ENCODE results near the gene DSE. TPM values are rescaled to one million over a fixed set of nuclear protein-coding genes. Genes with fewer than 3 reads are reported as not detected.

DSE gene
- total RNA-seq, 2 donors from 2014 or later: 48.5 to 61.5 TPM

DNA sequence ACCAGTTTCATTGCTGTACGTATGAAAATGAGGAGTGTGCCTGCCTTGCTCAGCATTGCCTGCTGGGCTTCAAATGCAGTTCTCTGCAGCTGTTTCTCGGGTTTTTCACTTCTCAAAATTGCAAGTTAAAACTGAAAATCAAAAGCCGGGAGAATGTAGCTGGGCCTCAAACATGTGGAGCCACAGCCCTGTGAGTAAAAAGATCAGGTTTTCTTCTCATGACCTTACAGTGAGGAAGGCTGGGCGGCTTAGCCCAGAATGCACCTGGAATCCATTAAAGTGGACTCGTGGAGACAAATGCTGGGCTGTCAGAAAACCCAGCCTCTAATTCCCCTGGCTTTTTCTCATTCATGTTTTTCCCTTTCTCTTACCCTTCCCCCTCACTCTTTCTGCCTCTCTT, 34.4 kb downstream of the DSE start:
- DNase-seq (ENCODE audit: low spot score): no peak
- intact Hi-C loops (cut with DNase I): no loop called here

DNA sequence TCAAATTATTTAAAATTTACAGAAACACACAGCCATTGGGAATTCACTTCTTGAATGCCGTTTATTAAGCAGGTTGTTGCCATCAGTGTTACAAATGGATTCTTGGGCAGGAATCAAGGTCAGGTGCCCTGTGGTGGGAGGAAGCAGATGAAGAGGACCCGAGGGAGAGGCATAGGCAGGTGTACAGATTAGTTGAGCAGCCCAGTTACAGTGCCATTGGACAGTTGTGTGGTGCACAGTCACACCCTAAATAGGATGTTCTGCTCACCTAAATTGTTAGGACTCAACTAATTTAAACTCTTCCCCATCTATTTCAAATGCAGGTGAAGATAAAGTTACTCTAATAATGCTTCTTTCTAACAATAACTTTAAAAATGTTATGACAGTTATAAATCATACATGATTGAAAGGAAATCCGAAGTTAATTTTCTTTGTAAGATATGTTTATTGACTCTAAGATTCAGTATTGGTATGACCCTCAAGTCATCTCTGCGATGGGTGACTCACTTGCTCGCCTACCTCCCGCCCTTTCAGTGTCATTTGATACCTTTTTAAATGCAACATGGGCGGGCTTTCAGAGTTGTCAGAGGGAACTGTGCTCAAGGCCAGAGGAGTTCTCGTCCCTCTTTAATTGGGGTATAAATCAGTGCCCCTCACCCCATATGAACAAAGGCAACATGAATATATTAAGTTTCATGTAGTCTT, 35.1 kb downstream of the DSE start:
- DNase-seq (ENCODE audit: low spot score): no peak
- intact Hi-C loops (cut with DNase I): no loop called here

DNA sequence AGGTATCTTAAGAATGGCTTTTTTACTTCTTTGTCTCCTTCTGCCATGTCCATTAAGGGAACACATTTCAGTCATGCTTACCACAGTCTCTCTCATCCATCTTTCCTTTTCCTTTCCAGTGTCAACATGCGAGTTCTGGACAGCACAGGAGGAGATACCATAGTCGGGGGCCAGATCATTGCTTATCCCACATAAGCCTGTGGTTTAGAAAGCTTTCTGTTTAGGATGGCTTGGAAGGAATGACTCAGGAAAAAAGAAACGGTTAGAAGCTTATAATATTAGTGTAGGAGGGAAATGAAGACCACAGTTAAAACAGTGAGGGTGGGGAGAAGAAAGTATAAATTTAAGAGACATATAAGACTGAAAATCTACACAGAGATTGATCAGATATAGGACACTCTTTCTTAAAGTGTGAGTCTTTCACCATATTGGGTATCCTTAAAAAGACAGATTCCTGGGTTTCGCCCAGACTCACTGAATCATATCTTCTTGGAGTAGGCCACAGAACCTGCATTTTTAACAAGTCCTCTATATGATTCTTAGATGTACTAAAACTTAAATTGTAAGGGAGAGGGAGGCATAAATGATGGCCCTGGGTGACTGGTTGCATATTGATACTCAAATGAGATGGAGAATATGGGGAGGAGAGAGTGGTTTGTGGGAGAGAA, 36.1 kb downstream of the DSE start:
- intact Hi-C loops (cut with DNase I): no loop called here
- no peak for DNase-seq (ENCODE audit: low spot score)

- intact Hi-C loops (cut with DNase I): no loop called here
- no peak for DNase-seq (ENCODE audit: low spot score)
Measured at GRCh38 chr6:116408491-116408890, 37.7 kb downstream of the DSE start.

- DNase-seq (ENCODE audit: low spot score): no peak
- intact Hi-C loops (cut with DNase I): no loop called here
Measured at GRCh38 chr6:116409756-116410155, 39.0 kb downstream of the DSE start.

- no peak for DNase-seq (ENCODE audit: low spot score)
Measured at GRCh38 chr6:116411284-116411623, 40.5 kb downstream of the DSE start.

DNA sequence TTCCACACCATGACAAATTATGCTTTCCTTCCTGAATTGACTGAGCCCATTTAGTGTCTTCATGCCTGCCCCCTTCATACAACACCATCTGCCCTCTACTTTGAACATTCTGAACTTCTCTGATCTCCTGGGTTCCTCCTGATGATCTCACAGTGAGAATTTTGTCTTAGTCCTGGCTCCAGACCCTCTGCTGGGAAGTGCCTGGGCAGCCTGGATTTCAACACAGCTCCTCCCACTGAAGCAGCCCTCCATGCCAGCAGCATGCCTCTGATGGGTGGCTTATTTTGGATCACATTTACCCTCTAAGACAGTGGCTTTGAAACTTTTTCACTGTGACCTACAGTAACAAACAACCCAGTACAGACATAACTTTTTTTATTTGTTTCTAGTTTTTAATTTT, 41.5 kb downstream of the DSE start:
- intact Hi-C loops (cut with DNase I): no loop called here
- DNase-seq (ENCODE audit: low spot score): no peak

More at GRCh38 chr6:116411284-116411623, 40.5 kb downstream of the DSE start:
- intact Hi-C loops (cut with DNase I): no loop called here

- intact Hi-C loops (cut with DNase I): no loop called here
- no peak for DNase-seq (ENCODE audit: low spot score)
Measured at GRCh38 chr6:116413357-116413756, 42.6 kb downstream of the DSE start.

- DNase-seq (ENCODE audit: low spot score): no peak
- intact Hi-C loops (cut with DNase I): no loop called here
Measured at GRCh38 chr6:116417661-116418060, 46.9 kb downstream of the DSE start.

- DNase-seq (ENCODE audit: low spot score): no peak
- intact Hi-C loops (cut with DNase I): no loop called here
Measured at GRCh38 chr6:116419069-116419786, 48.5 kb downstream of the DSE start.

GRCh38 chr6:116420341-116420740, 49.6 kb downstream of the DSE start:
- no peak for DNase-seq (ENCODE audit: low spot score)

GRCh38 chr6:116422238-116422637, 51.5 kb downstream of the DSE start:
- intact Hi-C loops (cut with DNase I): no loop called here
- no peak for DNase-seq (ENCODE audit: low spot score)

More at GRCh38 chr6:116420341-116420740, 49.6 kb downstream of the DSE start:
- intact Hi-C loops (cut with DNase I): no loop called here

GRCh38 chr6:116424001-116424400, 53.3 kb downstream of the DSE start:
- intact Hi-C loops (cut with DNase I): no loop called here
- no peak for DNase-seq (ENCODE audit: low spot score)

DNA sequence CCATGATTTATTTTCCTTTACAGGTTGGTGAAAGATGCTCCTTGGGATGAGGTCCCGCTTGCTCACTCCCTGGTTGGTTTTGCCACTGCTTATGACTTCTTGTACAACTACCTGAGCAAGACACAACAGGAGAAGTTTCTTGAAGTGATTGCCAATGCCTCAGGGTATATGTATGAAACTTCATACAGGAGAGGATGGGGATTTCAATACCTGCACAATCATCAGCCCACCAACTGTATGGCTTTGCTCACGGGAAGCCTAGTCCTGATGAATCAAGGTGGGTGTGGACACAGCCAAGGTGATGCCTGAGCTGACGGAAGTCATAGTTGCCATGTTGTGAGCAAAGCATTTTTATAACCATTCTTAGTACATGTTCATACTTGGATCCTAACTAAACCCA, 55.8 kb downstream of the DSE start:
- no peak for DNase-seq (ENCODE audit: low spot score)

GRCh38 chr6:116429111-116429510, 58.4 kb downstream of the DSE start:
- DNase-seq (ENCODE audit: low spot score): no peak
- intact Hi-C loops (cut with DNase I): no loop called here

More for the DNA sequence above, 55.8 kb downstream of the DSE start:
- intact Hi-C loops (cut with DNase I): no loop called here

GRCh38 chr6:116430860-116431259, 60.1 kb downstream of the DSE start:
- DNase-seq (ENCODE audit: low spot score): no peak
- intact Hi-C loops (cut with DNase I): no loop called here

- intact Hi-C loops (cut with DNase I): no loop called here
- no peak for DNase-seq (ENCODE audit: low spot score)
Measured at GRCh38 chr6:116431964-116432595, 61.3 kb downstream of the DSE start.

GRCh38 chr6:116433206-116433712, 62.5 kb downstream of the DSE start:
- DNase-seq (ENCODE audit: low spot score): no peak
- intact Hi-C loops (cut with DNase I): no loop called here

DNA sequence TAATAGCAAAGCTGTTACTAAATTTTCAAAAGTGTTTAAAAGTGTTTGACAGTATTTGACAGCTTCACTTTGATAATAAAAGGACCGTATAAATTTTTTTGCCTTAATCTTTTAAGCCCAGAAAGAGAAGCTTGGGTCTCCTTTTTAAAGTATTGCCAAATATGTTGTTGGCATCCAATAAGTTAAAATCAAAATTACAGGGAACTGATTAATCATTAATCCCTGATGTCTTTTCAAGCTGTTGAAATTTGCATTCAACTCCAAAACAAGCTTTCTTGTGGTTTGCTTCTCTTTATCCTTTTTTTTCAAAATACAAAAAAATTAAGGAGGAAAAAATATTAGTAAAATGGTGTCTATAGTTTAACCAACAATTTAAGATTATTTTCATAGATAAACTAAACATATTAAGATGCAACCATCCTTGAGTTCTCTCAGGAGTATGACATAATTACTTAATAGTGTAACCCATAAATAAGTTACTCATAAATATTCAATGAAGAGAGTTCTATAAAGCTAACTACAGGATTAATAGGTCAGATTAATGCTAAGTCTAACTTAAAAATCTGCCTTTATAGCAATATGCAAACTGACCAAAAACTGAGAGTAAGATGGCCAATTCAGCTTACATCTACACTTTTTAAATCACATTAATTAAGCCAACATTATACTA, 63.4 kb downstream of the DSE start:
- intact Hi-C loops (cut with DNase I): no loop called here
- no peak for DNase-seq (ENCODE audit: low spot score)
